NCI-H345 (cell line): ENCODE data around the gene WFDC1.

Source experiments
- DNase-seq: peaks from one replicate; lab custom pipeline; 2025; lab: John Stamatoyannopoulos, UW

Gene WFDC1

GRCh38 chr16:84272740-84273320 lies 21.8 kb upstream of the WFDC1 start:
- no peak for DNase-seq

GRCh38 chr16:84274515-84274914 lies 20.2 kb upstream of the WFDC1 start:
- DNase-seq = no peak

GRCh38 chr16:84275585-84276151 lies 19.0 kb upstream of the WFDC1 start:
- no peak for DNase-seq

GRCh38 chr16:84277244-84277823 lies 17.3 kb upstream of the WFDC1 start:
- DNase-seq = peak; percentile 45

GRCh38 chr16:84278333-84278732 lies 16.3 kb upstream of the WFDC1 start:
- DNase-seq = no peak

GRCh38 chr16:84278968-84279367 lies 15.7 kb upstream of the WFDC1 start:
- DNase-seq = no peak

- DNase-seq = no peak
Measured at GRCh38 chr16:84279881-84280280, 14.8 kb upstream of the WFDC1 start.

GRCh38 chr16:84281074-84281473 lies 13.6 kb upstream of the WFDC1 start:
- DNase-seq = no peak

GRCh38 chr16:84282533-84282932 lies 12.1 kb upstream of the WFDC1 start:
- DNase-seq = no peak

GRCh38 chr16:84283314-84284153 lies 11.1 kb upstream of the WFDC1 start:
- no peak for DNase-seq

GRCh38 chr16:84284154-84284722 lies 10.4 kb upstream of the WFDC1 start:
- no peak for DNase-seq

GRCh38 chr16:84286578-84287240 lies 8.0 kb upstream of the WFDC1 start:
- DNase-seq = no peak

GRCh38 chr16:84288902-84289301 lies 5.8 kb upstream of the WFDC1 start:
- no peak for DNase-seq

- DNase-seq = no peak
Measured at GRCh38 chr16:84291226-84291625, 3.5 kb upstream of the WFDC1 start.

GRCh38 chr16:84292011-84292410 lies 2.7 kb upstream of the WFDC1 start:
- DNase-seq = peak; percentile 89

- no peak for DNase-seq
Measured at GRCh38 chr16:84293406-84293805, 1.3 kb upstream of the WFDC1 start.

- DNase-seq = no peak
Measured at GRCh38 chr16:84294117-84294516, 561 bp upstream of the WFDC1 start.

- no peak for DNase-seq
Measured at GRCh38 chr16:84295203-84295860, 654 bp downstream of the WFDC1 start.

GRCh38 chr16:84298376-84298899 lies 3.8 kb downstream of the WFDC1 start:
- DNase-seq = peak; percentile 61

- DNase-seq = no peak
Measured at GRCh38 chr16:84299734-84300440, 5.2 kb downstream of the WFDC1 start.
